Measurements from ENCODE around the gene CFAP52. TPM values are rescaled to one million over a fixed set of nuclear protein-coding genes. Genes with fewer than 3 reads are reported as not detected.

CFAP52 gene
- total RNA-seq, 1 experiment from 2014 or later = not detected

DNA sequence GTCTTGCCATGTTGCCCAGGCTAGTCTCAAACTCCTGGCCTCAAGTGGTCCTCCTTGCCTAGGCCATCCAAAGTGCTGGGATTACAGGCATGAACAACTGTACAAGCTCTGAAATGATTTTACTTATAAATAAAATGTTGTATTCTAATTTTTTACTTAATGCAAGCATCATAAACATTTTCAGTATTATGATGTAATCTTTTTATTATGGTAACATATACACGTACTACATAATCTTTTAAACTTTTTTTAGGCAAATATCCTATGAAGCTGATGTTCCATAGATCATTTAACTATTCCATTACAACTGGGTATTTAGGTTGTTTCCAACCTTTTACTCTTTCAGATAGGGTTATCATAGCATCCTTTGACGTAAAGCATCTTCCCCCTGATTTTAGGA lies 35.1 kb downstream of the CFAP52 start:
- Mint-ChIP-seq H3K9me3 (0 out of 2 replicates have a peak, but pooled peaks cover 4% of the 10 kb centered on the region), H3K4me3 (no peak overlapping the region), H3K4me1 (no peaks in the 10 kb centered on the region), H3K27me3 (ENCODE audit: low read depth) (peaks cover 3% of the 10 kb centered on the region; the same call in 1 of the 2 replicates), H3K36me3 (no peaks in the 10 kb centered on the region), H3K27ac (no peak overlapping the region)
- no peak for TF ChIP-seq NR1H2 (CRISPR knock-in tag; IDR thresholded peaks at IDR 0.05)
- TF ChIP-seq FOXJ3 (CRISPR knock-in tag; IDR thresholded peaks at IDR 0.05; ENCODE audit: borderline replicate concordance) = no peak
- TF ChIP-seq ELF4 (CRISPR knock-in tag; IDR thresholded peaks at IDR 0.05; ENCODE audit: low read depth) = no peak
- no peak for TF ChIP-seq KAT7 (CRISPR knock-in tag; IDR thresholded peaks at IDR 0.05; ENCODE audit: borderline replicate concordance)
- TF ChIP-seq, protein P1, sequence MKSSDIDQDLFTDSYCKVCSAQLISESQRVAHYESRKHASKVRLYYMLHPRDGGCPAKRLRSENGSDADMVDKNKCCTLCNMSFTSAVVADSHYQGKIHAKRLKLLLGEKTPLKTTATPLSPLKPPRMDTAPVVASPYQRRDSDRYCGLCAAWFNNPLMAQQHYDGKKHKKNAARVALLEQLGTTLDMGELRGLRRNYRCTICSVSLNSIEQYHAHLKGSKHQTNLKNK (CRISPR knock-in tag; IDR thresholded peaks at IDR 0.05) = no peak
- POLR2A ChIA-PET = no interaction called here
- ATAC-seq (no peak), DNase-seq (ENCODE audit: low spot score) (no peak)
- CTCF ChIA-PET = no interaction called here

DNA sequence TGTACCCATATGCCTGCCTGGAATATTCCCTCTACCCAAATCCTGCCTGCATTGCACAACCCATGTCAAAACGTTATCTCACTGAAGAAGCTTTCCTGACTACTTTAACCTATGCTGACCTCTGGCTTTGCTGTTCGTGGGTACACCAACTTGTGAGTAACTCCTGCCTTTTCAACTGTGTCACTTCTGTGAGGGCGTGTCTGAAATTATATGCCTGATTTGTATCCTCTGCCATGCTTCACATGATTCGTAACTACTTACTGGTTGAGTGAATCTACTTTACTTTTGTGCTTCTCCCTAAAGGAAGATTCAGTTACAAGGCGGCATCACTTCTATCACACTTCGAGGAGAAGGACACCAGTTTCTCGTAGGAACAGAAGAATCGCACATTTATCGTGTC lies 35.6 kb downstream of the CFAP52 start:
- POLR2A ChIA-PET = no interaction called here
- DNase-seq (ENCODE audit: low spot score) (no peak), ATAC-seq (no peak)
- TF ChIP-seq NFE2L1 (CRISPR knock-in tag; IDR thresholded peaks at IDR 0.05) (no peak), TCF7 (CRISPR knock-in tag; IDR thresholded peaks at IDR 0.05; ENCODE audit: low read depth) (no peak), RELA (CRISPR knock-in tag; IDR thresholded peaks at IDR 0.05; ENCODE audit: borderline replicate concordance) (no peak), GTF2I (CRISPR knock-in tag; conservative IDR thresholded peaks at IDR 0.05) (no peak), MYBL2 (CRISPR knock-in tag; IDR thresholded peaks at IDR 0.05) (no peak), GABPB1 (CRISPR knock-in tag; IDR thresholded peaks at IDR 0.05) (no peak), ZNF416 (CRISPR knock-in tag; IDR thresholded peaks at IDR 0.05) (no peak), KAT7 (CRISPR knock-in tag; IDR thresholded peaks at IDR 0.05; ENCODE audit: borderline replicate concordance) (no peak), NR2C2 (CRISPR knock-in tag; IDR thresholded peaks at IDR 0.05) (no peak), JUN (CRISPR knock-in tag; IDR thresholded peaks at IDR 0.05) (no peak)
- TF ChIP-seq, protein P2, sequence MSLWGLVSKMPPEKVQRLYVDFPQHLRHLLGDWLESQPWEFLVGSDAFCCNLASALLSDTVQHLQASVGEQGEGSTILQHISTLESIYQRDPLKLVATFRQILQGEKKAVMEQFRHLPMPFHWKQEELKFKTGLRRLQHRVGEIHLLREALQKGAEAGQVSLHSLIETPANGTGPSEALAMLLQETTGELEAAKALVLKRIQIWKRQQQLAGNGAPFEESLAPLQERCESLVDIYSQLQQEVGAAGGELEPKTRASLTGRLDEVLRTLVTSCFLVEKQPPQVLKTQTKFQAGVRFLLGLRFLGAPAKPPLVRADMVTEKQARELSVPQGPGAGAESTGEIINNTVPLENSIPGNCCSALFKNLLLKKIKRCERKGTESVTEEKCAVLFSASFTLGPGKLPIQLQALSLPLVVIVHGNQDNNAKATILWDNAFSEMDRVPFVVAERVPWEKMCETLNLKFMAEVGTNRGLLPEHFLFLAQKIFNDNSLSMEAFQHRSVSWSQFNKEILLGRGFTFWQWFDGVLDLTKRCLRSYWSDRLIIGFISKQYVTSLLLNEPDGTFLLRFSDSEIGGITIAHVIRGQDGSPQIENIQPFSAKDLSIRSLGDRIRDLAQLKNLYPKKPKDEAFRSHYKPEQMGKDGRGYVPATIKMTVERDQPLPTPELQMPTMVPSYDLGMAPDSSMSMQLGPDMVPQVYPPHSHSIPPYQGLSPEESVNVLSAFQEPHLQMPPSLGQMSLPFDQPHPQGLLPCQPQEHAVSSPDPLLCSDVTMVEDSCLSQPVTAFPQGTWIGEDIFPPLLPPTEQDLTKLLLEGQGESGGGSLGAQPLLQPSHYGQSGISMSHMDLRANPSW (CRISPR knock-in tag; conservative IDR thresholded peaks at IDR 0.05; ENCODE audit: low read depth) = no peak
- TF ChIP-seq, protein P3, sequence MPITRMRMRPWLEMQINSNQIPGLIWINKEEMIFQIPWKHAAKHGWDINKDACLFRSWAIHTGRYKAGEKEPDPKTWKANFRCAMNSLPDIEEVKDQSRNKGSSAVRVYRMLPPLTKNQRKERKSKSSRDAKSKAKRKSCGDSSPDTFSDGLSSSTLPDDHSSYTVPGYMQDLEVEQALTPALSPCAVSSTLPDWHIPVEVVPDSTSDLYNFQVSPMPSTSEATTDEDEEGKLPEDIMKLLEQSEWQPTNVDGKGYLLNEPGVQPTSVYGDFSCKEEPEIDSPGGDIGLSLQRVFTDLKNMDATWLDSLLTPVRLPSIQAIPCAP (CRISPR knock-in tag; IDR thresholded peaks at IDR 0.05) = no peak
- TF ChIP-seq, protein P1 (CRISPR knock-in tag; IDR thresholded peaks at IDR 0.05) = no peak
- H3K27me3 Mint-ChIP-seq (ENCODE audit: low read depth) = peaks cover 3% of the 10 kb centered on the region; the same call in 1 of the 2 replicates
- no peak overlapping the region for H3K4me3 Mint-ChIP-seq
- H3K36me3 Mint-ChIP-seq = no peaks in the 10 kb centered on the region
- no peak overlapping the region for H3K27ac Mint-ChIP-seq
- CTCF ChIA-PET = no interaction called here
- H3K4me1 Mint-ChIP-seq = no peaks in the 10 kb centered on the region
- 0 out of 2 replicates have a peak, but pooled peaks cover 4% of the 10 kb centered on the region for H3K9me3 Mint-ChIP-seq

DNA sequence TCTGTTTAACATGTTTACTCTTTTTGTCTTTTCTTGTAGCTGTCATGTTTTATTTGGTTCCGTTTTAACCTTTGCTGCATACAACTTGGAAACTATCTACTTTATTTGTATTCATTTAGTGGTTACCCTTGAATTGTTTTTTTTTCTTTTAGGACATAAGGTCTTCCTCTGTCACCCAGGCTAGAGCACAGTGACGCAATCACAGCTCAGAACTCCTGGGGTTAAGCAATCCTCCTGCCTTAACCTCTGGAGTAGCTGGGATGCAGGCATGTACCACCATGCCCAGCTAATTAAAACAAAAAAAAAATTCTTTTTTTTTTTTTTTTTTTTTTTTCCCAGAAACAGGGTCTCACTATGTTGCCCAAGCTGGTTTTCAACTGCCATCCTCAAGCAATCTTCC lies 39.0 kb downstream of the CFAP52 start:
- Mint-ChIP-seq H3K27me3 (ENCODE audit: low read depth) (peaks cover 3% of the 10 kb centered on the region; the same call in 1 of the 2 replicates), H3K4me1 (no peaks in the 10 kb centered on the region), H3K9me3 (no peaks in the 10 kb centered on the region), H3K36me3 (no peaks in the 10 kb centered on the region), H3K27ac (no peak overlapping the region), H3K4me3 (no peak overlapping the region)
- ChIA-PET POLR2A (interaction anchor here (0.6 kb wide), 1 partner anchor 126 kb away, joined by 3 read pairs; no protein-coding TSS in a partner anchor), CTCF (interaction anchor here (0.6 kb wide), 1 partner anchor 168 kb away, joined by 3 read pairs; no protein-coding TSS in a partner anchor)
- ATAC-seq (no peak), DNase-seq (ENCODE audit: low spot score) (no peak)
- TF ChIP-seq JAZF1 (CRISPR knock-in tag; IDR thresholded peaks at IDR 0.05) (no peak), NR1H2 (CRISPR knock-in tag; IDR thresholded peaks at IDR 0.05) (no peak), TCF7 (CRISPR knock-in tag; IDR thresholded peaks at IDR 0.05; ENCODE audit: low read depth) (no peak), CBFB (CRISPR knock-in tag; IDR thresholded peaks at IDR 0.05; ENCODE audit: low read depth) (no peak)
- TF ChIP-seq, protein P4, sequence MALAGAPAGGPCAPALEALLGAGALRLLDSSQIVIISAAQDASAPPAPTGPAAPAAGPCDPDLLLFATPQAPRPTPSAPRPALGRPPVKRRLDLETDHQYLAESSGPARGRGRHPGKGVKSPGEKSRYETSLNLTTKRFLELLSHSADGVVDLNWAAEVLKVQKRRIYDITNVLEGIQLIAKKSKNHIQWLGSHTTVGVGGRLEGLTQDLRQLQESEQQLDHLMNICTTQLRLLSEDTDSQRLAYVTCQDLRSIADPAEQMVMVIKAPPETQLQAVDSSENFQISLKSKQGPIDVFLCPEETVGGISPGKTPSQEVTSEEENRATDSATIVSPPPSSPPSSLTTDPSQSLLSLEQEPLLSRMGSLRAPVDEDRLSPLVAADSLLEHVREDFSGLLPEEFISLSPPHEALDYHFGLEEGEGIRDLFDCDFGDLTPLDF (CRISPR knock-in tag; IDR thresholded peaks at IDR 0.05) = no peak
- TF ChIP-seq, protein P5, sequence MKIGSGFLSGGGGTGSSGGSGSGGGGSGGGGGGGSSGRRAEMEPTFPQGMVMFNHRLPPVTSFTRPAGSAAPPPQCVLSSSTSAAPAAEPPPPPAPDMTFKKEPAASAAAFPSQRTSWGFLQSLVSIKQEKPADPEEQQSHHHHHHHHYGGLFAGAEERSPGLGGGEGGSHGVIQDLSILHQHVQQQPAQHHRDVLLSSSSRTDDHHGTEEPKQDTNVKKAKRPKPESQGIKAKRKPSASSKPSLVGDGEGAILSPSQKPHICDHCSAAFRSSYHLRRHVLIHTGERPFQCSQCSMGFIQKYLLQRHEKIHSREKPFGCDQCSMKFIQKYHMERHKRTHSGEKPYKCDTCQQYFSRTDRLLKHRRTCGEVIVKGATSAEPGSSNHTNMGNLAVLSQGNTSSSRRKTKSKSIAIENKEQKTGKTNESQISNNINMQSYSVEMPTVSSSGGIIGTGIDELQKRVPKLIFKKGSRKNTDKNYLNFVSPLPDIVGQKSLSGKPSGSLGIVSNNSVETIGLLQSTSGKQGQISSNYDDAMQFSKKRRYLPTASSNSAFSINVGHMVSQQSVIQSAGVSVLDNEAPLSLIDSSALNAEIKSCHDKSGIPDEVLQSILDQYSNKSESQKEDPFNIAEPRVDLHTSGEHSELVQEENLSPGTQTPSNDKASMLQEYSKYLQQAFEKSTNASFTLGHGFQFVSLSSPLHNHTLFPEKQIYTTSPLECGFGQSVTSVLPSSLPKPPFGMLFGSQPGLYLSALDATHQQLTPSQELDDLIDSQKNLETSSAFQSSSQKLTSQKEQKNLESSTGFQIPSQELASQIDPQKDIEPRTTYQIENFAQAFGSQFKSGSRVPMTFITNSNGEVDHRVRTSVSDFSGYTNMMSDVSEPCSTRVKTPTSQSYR (CRISPR knock-in tag; IDR thresholded peaks at IDR 0.05) = no peak
- TF ChIP-seq, protein P6, sequence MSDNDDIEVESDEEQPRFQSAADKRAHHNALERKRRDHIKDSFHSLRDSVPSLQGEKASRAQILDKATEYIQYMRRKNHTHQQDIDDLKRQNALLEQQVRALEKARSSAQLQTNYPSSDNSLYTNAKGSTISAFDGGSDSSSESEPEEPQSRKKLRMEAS (CRISPR knock-in tag; IDR thresholded peaks at IDR 0.05) = no peak
- TF ChIP-seq, protein P7, sequence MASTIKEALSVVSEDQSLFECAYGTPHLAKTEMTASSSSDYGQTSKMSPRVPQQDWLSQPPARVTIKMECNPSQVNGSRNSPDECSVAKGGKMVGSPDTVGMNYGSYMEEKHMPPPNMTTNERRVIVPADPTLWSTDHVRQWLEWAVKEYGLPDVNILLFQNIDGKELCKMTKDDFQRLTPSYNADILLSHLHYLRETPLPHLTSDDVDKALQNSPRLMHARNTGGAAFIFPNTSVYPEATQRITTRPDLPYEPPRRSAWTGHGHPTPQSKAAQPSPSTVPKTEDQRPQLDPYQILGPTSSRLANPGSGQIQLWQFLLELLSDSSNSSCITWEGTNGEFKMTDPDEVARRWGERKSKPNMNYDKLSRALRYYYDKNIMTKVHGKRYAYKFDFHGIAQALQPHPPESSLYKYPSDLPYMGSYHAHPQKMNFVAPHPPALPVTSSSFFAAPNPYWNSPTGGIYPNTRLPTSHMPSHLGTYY (CRISPR knock-in tag; IDR thresholded peaks at IDR 0.05) = no peak

All from WTC11 (cell line).